GM23248 (cell line): ENCODE results near the gene DNAL4.

Experiments used
- EZH2 ChIP-seq: fragments of 200-600 bp; sonication (generic); IDR thresholded peaks from 2 replicates; pipeline ENCODE4 v1.6.1; 2018; ENCODE audit warnings: antibody characterized with exemption, mild to moderate bottlenecking; ENCODE audit not compliant: insufficient read depth, poor library complexity, severe bottlenecking
- EZH2phosphoT487 ChIP-seq: fragments of 200-600 bp; sonication (generic); IDR thresholded peaks from 2 replicates; pipeline ENCODE4 v1.6.1; 2018; ENCODE audit warnings: antibody characterized with exemption, moderate library complexity, mild to moderate bottlenecking, low read depth; ENCODE audit not compliant: insufficient read depth

DNA sequence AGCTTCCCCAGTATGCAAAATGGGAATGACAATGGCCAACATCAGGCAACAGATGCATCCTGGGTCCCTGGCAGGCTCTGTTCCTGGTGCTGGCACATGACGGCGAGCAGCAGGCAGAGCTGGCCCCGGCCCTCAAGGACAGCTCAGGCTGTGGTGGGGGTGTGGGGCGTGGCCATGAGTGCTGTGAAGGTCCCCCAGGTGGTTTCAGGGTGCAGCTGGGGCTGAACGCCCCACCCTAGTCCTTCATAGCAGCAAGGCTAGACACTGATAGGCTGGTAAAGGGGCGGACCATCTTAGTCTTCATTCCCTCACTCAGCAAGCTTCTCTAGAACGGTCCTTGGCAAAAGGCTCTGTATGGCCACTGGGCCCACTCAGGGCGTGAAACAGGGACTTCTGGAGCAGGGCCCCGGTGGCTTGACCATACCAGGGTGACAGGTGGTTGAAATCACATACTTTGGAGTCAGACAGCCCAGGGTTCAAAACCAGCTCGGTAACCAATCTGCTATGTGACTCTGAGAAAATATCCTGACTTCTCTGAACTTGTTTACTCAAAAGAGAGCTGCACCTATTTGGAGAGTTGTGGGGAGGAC, 34.8 kb upstream of the DNAL4 start:
- TF ChIP-seq EZH2 = no peak
- TF ChIP-seq EZH2phosphoT487 = no peak
